ENCODE data around the gene WWOX. TPM values are rescaled to one million over a fixed set of nuclear protein-coding genes. Genes with fewer than 3 reads are reported as not detected.

The WWOX gene
- total RNA-seq, 3 donors from 2014 or later (not counting 1 experiment from before 2014, with no cell fraction given), result 21.0 to 29.8 (median 27.0) TPM

GRCh38 chr16:78795433-78795832, 696.0 kb downstream of the WWOX start:
- H3K4me1 Mint-ChIP-seq, result peaks cover 23 to 45% of the 10 kb centered on the region in 2 donors
- intact Hi-C loops (cut with micrococcal nuclease), result no loop called here
- H3K27me3 ChIP-seq (ENCODE audit: control insufficient read depth, insufficient read depth, low read length), result no peaks in the 10 kb centered on the region
- peak overlapping the region; percentile 23 for H3K27ac ChIP-seq (ENCODE audit: low read length)
- ATAC-seq, result no peak
- H3K36me3 Mint-ChIP-seq, result no peaks in the 10 kb centered on the region
- no peak for TF ChIP-seq CTCF (IDR thresholded peaks at IDR 0.05)
- peak overlapping the region; percentile 3 for H3K4me3 Mint-ChIP-seq
- H3K9me3 ChIP-seq (ENCODE audit: control insufficient read depth, insufficient read depth, low read length), result no peaks in the 10 kb centered on the region
- H3K4me3 ChIP-seq (ENCODE audit: low read length), result no peak overlapping the region
- DNase-seq, result no peak
- H3K27me3 Mint-ChIP-seq (ENCODE audit: low read depth in 2 of 2), result peaks cover 2 to 15% of the 10 kb centered on the region in 2 donors
- no peaks in the 10 kb centered on the region for H3K9me3 Mint-ChIP-seq
- H3K4me1 ChIP-seq (ENCODE audit: control insufficient read depth, insufficient read depth, low read length), result peaks cover 13% of the 10 kb centered on the region
- H3K27ac Mint-ChIP-seq, result peak overlapping the region; percentile 1 to 75
- no CpG with 5 or more reads among the region's 1 CpG for WGBS (ENCODE audit: insufficient coverage)
- H3K36me3 ChIP-seq (ENCODE audit: control insufficient read depth, insufficient read depth, low read length), result no peaks in the 10 kb centered on the region

GRCh38 chr16:78796221-78796866, 696.9 kb downstream of the WWOX start:
- WGBS (ENCODE audit: insufficient coverage), result 97% methylated on average over 3 of the region's 3 CpGs
- no peak overlapping the region for H3K4me3 ChIP-seq (ENCODE audit: low read length)
- H3K27ac ChIP-seq (ENCODE audit: low read length), result no peak overlapping the region
- peaks cover 15% of the 10 kb centered on the region for H3K4me1 ChIP-seq (ENCODE audit: control insufficient read depth, insufficient read depth, low read length)
- TF ChIP-seq CTCF (IDR thresholded peaks at IDR 0.05), result no peak
- Mint-ChIP-seq H3K4me3 (no peak overlapping the region), H3K9me3 (no peaks in the 10 kb centered on the region), H3K27me3 (ENCODE audit: low read depth in 2 of 2) (peaks cover 2 to 15% of the 10 kb centered on the region in 2 donors), H3K36me3 (no peaks in the 10 kb centered on the region), H3K4me1 (peaks cover 26 to 49% of the 10 kb centered on the region in 2 donors), H3K27ac (no peak overlapping the region)
- intact Hi-C loops (cut with micrococcal nuclease), result no loop called here
- DNase-seq (peak; percentile 22 to 68), ATAC-seq (peak; percentile 36 to 48 (median 43))
- no peaks in the 10 kb centered on the region for H3K36me3 ChIP-seq (ENCODE audit: control insufficient read depth, insufficient read depth, low read length)
- H3K27me3 ChIP-seq (ENCODE audit: control insufficient read depth, insufficient read depth, low read length), result no peaks in the 10 kb centered on the region
- H3K9me3 ChIP-seq (ENCODE audit: control insufficient read depth, insufficient read depth, low read length), result no peaks in the 10 kb centered on the region

- no peak overlapping the region for H3K4me3 Mint-ChIP-seq
- H3K27me3 Mint-ChIP-seq (ENCODE audit: low read depth in 2 of 2), result peaks cover 6 to 21% of the 10 kb centered on the region in 2 donors
- ATAC-seq, result no peak
- H3K27ac Mint-ChIP-seq, result no peak overlapping the region
- no peak for TF ChIP-seq CTCF (IDR thresholded peaks at IDR 0.05)
- DNase-seq, result no peak
- no peak overlapping the region for H3K4me3 ChIP-seq (ENCODE audit: low read length)
- H3K27ac ChIP-seq (ENCODE audit: low read length), result no peak overlapping the region
- H3K27me3 ChIP-seq (ENCODE audit: control insufficient read depth, insufficient read depth, low read length), result no peaks in the 10 kb centered on the region
- no peaks in the 10 kb centered on the region for H3K36me3 Mint-ChIP-seq
- no peaks in the 10 kb centered on the region for H3K9me3 ChIP-seq (ENCODE audit: control insufficient read depth, insufficient read depth, low read length)
- H3K4me1 Mint-ChIP-seq, result peaks cover 25 to 40% of the 10 kb centered on the region in 2 donors
- H3K36me3 ChIP-seq (ENCODE audit: control insufficient read depth, insufficient read depth, low read length), result no peaks in the 10 kb centered on the region
- intact Hi-C loops (cut with micrococcal nuclease), result no loop called here
- no peaks in the 10 kb centered on the region for H3K9me3 Mint-ChIP-seq
- WGBS (ENCODE audit: insufficient coverage), result 76% methylated on average over 5 of the region's 5 CpGs
- H3K4me1 ChIP-seq (ENCODE audit: control insufficient read depth, insufficient read depth, low read length), result peaks cover 19% of the 10 kb centered on the region
These were observed 700.0 kb downstream of the WWOX start for GRCh38 chr16:78799429-78799828.

GRCh38 chr16:78800523-78800922, 701.1 kb downstream of the WWOX start:
- Mint-ChIP-seq H3K9me3 (no peaks in the 10 kb centered on the region), H3K27me3 (ENCODE audit: low read depth in 2 of 2) (peaks cover 6 to 21% of the 10 kb centered on the region in 2 donors), H3K27ac (no peak overlapping the region), H3K4me1 (peaks cover 14 to 29% of the 10 kb centered on the region in 2 donors), H3K36me3 (no peaks in the 10 kb centered on the region), H3K4me3 (no peak overlapping the region)
- Histone ChIP-seq H3K9me3 (ENCODE audit: control insufficient read depth, insufficient read depth, low read length) (no peaks in the 10 kb centered on the region), H3K4me1 (ENCODE audit: control insufficient read depth, insufficient read depth, low read length) (peaks cover 10% of the 10 kb centered on the region), H3K4me3 (ENCODE audit: low read length) (no peak overlapping the region), H3K36me3 (ENCODE audit: control insufficient read depth, insufficient read depth, low read length) (no peaks in the 10 kb centered on the region), H3K27ac (ENCODE audit: low read length) (no peak overlapping the region), H3K27me3 (ENCODE audit: control insufficient read depth, insufficient read depth, low read length) (no peaks in the 10 kb centered on the region)
- no peak for DNase-seq
- ATAC-seq, result peak in 1 of 3 donors; percentile 71
- intact Hi-C loops (cut with micrococcal nuclease), result no loop called here
- no peak for TF ChIP-seq CTCF (IDR thresholded peaks at IDR 0.05)
- 61% methylated on average over 3 of the region's 3 CpGs for WGBS (ENCODE audit: insufficient coverage)

Data from natural killer cell (primary cell).